ENCODE results near the gene PTPRG. TPM values are rescaled to one million over a fixed set of nuclear protein-coding genes. Genes with fewer than 3 reads are reported as not detected.

The PTPRG gene
- polyA plus RNA-seq, 2 donors, result 1.1 to 1.6 TPM

DNA sequence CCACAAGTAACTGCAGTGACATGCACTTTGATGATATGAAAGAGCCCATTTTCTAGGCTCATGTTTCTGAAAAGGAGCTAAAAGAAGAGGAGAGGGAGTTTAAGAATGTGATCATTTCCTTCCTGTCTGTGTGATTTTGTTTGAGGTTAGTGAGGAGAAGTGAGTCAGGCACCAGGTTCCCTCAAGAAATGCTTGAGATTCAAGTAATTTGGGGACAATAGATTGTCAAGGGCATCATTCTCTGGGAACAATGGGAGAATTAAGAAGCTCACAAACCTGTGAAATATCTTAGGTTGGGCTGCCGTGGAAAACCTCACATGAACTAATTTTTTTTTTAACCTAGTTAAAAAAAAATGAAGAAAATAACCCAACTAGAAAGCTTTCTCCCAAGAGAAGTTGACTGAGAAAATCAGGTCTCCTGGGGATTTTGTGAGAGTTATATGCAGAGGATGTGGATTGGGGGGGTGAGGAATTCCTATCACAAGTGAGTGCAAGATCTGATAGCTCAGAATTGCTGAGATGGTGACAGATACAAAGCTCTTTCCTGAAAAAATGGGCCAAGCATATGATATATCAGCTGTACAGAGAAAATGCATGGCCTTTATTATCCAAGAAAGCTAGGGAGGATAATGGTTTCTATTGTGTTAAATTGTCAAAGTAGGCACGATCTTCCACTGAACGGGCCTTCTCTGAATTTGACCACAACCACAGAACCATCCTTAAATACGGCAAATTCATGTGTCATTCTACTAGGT is 608.7 kb downstream of the PTPRG start:
- H3K27ac ChIP-seq (ENCODE audit: low read depth in 2 of 2, low read length in 1 of 2), result no peak overlapping the region
- H3K27me3 ChIP-seq (ENCODE audit: control insufficient read depth in 1 of 2, insufficient read depth in 2 of 2, low read length in 2 of 2), result no peaks in the 10 kb centered on the region
- no peaks in the 10 kb centered on the region for H3K36me3 ChIP-seq (ENCODE audit: control insufficient read depth in 2 of 2, insufficient read depth in 2 of 2, low read length in 1 of 2)
- WGBS, 2 donors, result 76 to 83% methylated on average over 4 of the region's 4 CpGs
- H3K4me3 ChIP-seq (ENCODE audit: low read depth in 1 of 2, low read length in 2 of 2), result no peak overlapping the region
- no peaks in the 10 kb centered on the region for H3K9me3 ChIP-seq (ENCODE audit: control insufficient read depth in 2 of 2, insufficient read depth in 1 of 2, low read depth in 1 of 2, low read length in 1 of 2)
- no peaks in the 10 kb centered on the region for H3K4me1 ChIP-seq (ENCODE audit: control insufficient read depth in 2 of 2, insufficient read depth in 2 of 2, low read length in 1 of 2)

DNA sequence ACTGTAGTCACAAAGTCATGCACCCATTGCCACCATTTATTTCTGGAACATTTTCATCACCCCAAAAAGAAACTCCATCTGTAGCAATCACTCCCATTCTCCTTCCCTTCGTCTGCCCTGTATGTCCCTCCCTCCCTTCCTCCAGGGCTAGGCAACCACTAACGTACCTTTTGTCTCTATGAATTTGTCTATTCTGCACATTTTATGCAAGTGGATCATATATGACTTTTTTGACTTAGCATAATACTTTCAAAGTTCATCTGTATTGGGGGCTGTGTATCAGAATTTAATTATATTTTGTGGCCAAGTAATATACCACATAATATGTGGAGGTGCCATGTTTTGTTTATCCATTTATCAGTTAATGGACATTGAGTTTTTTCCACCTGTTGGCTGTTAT is 610.4 kb downstream of the PTPRG start:
- WGBS, 2 donors, result 93 to 94% methylated on average over 2 of the region's 2 CpGs
- H3K27ac ChIP-seq (ENCODE audit: low read depth in 2 of 2, low read length in 1 of 2), result no peak overlapping the region
- H3K4me3 ChIP-seq (ENCODE audit: low read depth in 1 of 2, low read length in 2 of 2), result no peak overlapping the region
- no peaks in the 10 kb centered on the region for H3K36me3 ChIP-seq (ENCODE audit: control insufficient read depth in 2 of 2, insufficient read depth in 2 of 2, low read length in 1 of 2)
- H3K9me3 ChIP-seq (ENCODE audit: control insufficient read depth in 2 of 2, insufficient read depth in 1 of 2, low read depth in 1 of 2, low read length in 1 of 2), result no peaks in the 10 kb centered on the region
- no peaks in the 10 kb centered on the region for H3K4me1 ChIP-seq (ENCODE audit: control insufficient read depth in 2 of 2, insufficient read depth in 2 of 2, low read length in 1 of 2)
- no peaks in the 10 kb centered on the region for H3K27me3 ChIP-seq (ENCODE audit: control insufficient read depth in 1 of 2, insufficient read depth in 2 of 2, low read length in 2 of 2)

DNA sequence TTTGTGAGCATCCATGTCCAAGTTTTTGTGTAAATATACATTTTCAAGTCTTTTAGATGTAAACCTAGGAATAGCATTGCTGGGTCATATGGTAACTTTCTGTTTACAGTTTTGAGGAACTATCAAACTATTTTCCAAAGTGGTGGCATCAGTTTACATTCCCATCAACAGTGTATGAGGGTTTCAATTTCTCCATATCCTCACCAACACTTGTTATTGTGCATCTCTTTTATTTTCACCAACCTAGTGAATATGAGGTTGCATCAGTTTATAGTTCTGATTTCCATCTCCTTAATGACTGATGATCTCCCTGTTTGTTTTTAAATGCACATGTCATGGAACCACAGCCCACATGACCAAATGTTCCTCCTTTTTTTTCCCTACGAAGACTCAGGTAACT is 610.8 kb downstream of the PTPRG start:
- 95% methylated on average over 1 of the region's 1 CpG for WGBS, 2 donors
- no peak overlapping the region for H3K4me3 ChIP-seq (ENCODE audit: low read depth in 1 of 2, low read length in 2 of 2)
- no peaks in the 10 kb centered on the region for H3K4me1 ChIP-seq (ENCODE audit: control insufficient read depth in 2 of 2, insufficient read depth in 2 of 2, low read length in 1 of 2)
- H3K9me3 ChIP-seq (ENCODE audit: control insufficient read depth in 2 of 2, insufficient read depth in 1 of 2, low read depth in 1 of 2, low read length in 1 of 2), result no peaks in the 10 kb centered on the region
- no peak overlapping the region for H3K27ac ChIP-seq (ENCODE audit: low read depth in 2 of 2, low read length in 1 of 2)
- no peaks in the 10 kb centered on the region for H3K36me3 ChIP-seq (ENCODE audit: control insufficient read depth in 2 of 2, insufficient read depth in 2 of 2, low read length in 1 of 2)
- no peaks in the 10 kb centered on the region for H3K27me3 ChIP-seq (ENCODE audit: control insufficient read depth in 1 of 2, insufficient read depth in 2 of 2, low read length in 2 of 2)

DNA sequence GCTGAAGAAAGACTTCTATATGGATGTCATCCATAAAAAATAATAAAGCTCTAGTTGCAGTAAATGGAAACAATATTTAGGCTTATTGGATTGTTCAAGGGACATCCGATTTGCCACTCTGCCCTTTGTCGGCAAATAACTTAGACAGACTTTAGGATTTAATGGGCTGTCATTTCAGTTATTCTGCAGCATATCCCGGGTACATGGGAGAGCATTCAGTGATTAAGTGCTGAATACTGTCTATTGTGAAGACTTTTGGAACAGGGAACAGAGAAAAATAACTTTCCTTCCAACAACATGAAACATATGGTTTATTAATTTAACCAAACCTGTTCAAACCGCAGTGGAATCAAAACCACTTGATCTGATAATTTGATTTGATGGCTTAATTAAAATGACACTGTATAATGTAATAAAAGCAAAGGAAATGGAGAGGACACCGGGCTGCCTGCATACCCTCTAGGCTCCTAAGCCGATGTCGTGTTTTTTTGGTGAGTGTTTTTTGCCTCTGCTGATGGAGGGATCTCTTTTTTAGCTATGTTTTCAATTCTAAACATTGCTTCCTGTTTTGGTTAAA is 612.7 kb downstream of the PTPRG start:
- no peaks in the 10 kb centered on the region for H3K9me3 ChIP-seq (ENCODE audit: control insufficient read depth in 2 of 2, insufficient read depth in 1 of 2, low read depth in 1 of 2, low read length in 1 of 2)
- H3K27ac ChIP-seq (ENCODE audit: low read depth in 2 of 2, low read length in 1 of 2), result no peak overlapping the region
- WGBS, 2 donors, result 84 to 88% methylated on average over 7 of the region's 7 CpGs
- no peaks in the 10 kb centered on the region for H3K36me3 ChIP-seq (ENCODE audit: control insufficient read depth in 2 of 2, insufficient read depth in 2 of 2, low read length in 1 of 2)
- H3K27me3 ChIP-seq (ENCODE audit: control insufficient read depth in 1 of 2, insufficient read depth in 2 of 2, low read length in 2 of 2), result no peaks in the 10 kb centered on the region
- no peaks in the 10 kb centered on the region for H3K4me1 ChIP-seq (ENCODE audit: control insufficient read depth in 2 of 2, insufficient read depth in 2 of 2, low read length in 1 of 2)
- H3K4me3 ChIP-seq (ENCODE audit: low read depth in 1 of 2, low read length in 2 of 2), result no peak overlapping the region

DNA sequence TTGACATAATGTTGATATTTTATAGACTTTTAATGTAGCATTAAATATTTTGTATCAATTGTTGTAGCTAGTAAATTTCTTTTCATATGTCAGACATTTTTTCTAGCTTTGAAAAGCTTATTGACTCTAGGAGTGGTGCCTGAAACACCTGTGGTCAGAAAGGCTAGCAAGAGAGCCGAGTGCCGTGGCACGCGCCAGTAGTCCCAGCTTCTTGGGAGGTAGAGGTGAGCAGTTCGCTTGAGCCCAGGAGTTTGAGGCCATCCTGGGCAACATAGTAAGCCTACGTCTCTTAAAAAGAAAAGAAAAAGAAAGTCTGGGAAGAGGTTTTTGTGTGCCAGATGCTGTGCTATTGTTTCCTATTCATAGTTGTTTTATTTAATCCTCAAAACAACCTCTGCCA is 613.8 kb downstream of the PTPRG start:
- H3K4me3 ChIP-seq (ENCODE audit: low read depth in 1 of 2, low read length in 2 of 2), result no peak overlapping the region
- H3K27ac ChIP-seq (ENCODE audit: low read depth in 2 of 2, low read length in 1 of 2), result no peak overlapping the region
- WGBS, 2 donors, result 92% methylated on average over 6 of the region's 6 CpGs
- H3K27me3 ChIP-seq (ENCODE audit: control insufficient read depth in 1 of 2, insufficient read depth in 2 of 2, low read length in 2 of 2), result no peaks in the 10 kb centered on the region
- no peaks in the 10 kb centered on the region for H3K9me3 ChIP-seq (ENCODE audit: control insufficient read depth in 2 of 2, insufficient read depth in 1 of 2, low read depth in 1 of 2, low read length in 1 of 2)
- no peaks in the 10 kb centered on the region for H3K4me1 ChIP-seq (ENCODE audit: control insufficient read depth in 2 of 2, insufficient read depth in 2 of 2, low read length in 1 of 2)
- no peaks in the 10 kb centered on the region for H3K36me3 ChIP-seq (ENCODE audit: control insufficient read depth in 2 of 2, insufficient read depth in 2 of 2, low read length in 1 of 2)

DNA sequence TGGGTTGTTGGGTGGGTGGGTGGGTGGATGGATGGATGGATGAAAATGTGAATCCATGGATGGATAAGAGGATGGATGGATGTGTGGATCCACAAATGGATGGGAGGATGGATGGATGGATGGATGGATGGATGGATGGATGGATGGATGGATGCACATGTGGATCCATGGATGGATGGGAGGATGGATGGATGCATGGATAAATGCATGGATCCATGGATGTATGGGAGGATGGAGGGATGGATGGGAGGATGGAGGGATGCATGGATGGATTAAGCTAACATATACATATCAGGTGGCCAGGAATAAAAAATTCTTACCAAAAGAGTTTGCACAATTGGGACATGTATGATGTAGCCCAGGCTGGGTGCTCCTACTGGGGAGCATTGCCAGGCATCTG is 616.7 kb downstream of the PTPRG start:
- Histone ChIP-seq H3K36me3 (ENCODE audit: control insufficient read depth in 2 of 2, insufficient read depth in 2 of 2, low read length in 1 of 2) (no peaks in the 10 kb centered on the region), H3K4me3 (ENCODE audit: low read depth in 1 of 2, low read length in 2 of 2) (no peak overlapping the region), H3K9me3 (ENCODE audit: control insufficient read depth in 2 of 2, insufficient read depth in 1 of 2, low read depth in 1 of 2, low read length in 1 of 2) (no peaks in the 10 kb centered on the region), H3K27ac (ENCODE audit: low read depth in 2 of 2, low read length in 1 of 2) (no peak overlapping the region), H3K4me1 (ENCODE audit: control insufficient read depth in 2 of 2, insufficient read depth in 2 of 2, low read length in 1 of 2) (no peaks in the 10 kb centered on the region), H3K27me3 (ENCODE audit: control insufficient read depth in 1 of 2, insufficient read depth in 2 of 2, low read length in 2 of 2) (no peaks in the 10 kb centered on the region)

DNA sequence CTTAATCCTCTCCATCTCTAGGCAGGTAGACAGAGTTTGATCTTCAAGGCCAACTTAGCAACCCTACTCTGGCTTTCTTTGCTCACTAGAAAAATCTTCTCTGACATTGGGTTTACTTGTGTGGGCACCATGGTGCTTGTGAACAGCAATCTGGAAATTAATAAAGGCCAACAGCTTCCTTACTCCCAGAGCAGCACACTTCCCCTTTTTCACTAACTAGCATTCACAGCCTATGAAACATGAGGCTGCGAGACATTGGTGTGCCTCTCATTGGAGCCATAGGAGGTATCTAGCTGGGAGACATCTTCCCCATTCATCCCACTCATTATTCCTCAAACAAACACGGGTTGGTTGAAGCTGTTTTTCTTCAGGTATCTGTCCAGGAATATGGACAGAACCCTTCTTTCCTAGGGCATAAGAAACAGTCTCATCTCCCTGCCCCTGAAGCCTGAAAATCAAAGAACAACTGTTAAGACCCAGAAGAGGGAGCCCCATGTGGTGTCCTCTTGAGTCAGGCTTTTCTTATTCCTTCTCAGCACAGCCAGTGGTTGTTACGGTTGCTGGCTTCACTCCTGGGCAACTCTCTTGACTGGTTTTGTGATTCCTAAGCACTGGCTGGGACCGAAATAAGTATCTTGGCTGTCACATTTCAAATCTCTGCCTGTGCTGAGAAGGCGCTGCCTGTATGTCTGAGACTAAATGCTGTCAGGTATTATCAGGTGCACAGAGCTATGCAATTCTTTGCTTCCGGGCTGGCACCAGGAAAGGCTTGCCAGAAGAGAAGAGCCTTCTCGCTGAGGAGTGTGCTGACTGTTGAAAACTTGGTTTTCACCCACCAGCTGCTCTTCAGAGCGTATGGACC is 617.6 kb downstream of the PTPRG start:
- no peaks in the 10 kb centered on the region for H3K4me1 ChIP-seq (ENCODE audit: control insufficient read depth in 2 of 2, insufficient read depth in 2 of 2, low read length in 1 of 2)
- H3K27me3 ChIP-seq (ENCODE audit: control insufficient read depth in 1 of 2, insufficient read depth in 2 of 2, low read length in 2 of 2), result no peaks in the 10 kb centered on the region
- no peak overlapping the region for H3K27ac ChIP-seq (ENCODE audit: low read depth in 2 of 2, low read length in 1 of 2)
- H3K36me3 ChIP-seq (ENCODE audit: control insufficient read depth in 2 of 2, insufficient read depth in 2 of 2, low read length in 1 of 2), result no peaks in the 10 kb centered on the region
- no peak overlapping the region for H3K4me3 ChIP-seq (ENCODE audit: low read depth in 1 of 2, low read length in 2 of 2)
- H3K9me3 ChIP-seq (ENCODE audit: control insufficient read depth in 2 of 2, insufficient read depth in 1 of 2, low read depth in 1 of 2, low read length in 1 of 2), result no peaks in the 10 kb centered on the region
- 90 to 92% methylated on average over 8 of the region's 8 CpGs for WGBS, 2 donors

DNA sequence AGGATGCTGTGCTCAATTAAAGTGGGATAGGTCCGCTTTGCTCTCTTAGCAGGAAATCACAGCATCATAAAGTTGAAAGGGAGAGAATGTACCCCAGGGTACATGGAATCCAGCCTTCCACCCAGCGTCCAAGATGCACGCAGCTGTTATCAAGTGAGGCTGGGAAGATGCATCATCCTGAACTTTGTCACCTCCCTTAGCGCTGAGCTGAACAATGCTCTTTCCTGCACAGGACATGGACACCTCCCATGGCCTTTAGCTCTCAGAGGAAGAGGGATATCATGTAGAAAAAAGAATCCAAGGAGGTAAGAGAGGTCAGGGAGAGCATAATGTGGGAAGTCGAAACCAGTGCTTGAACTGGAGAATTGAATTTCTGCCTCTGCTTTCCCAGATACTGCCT is 619.1 kb downstream of the PTPRG start:
- no peak overlapping the region for H3K4me3 ChIP-seq (ENCODE audit: low read depth in 1 of 2, low read length in 2 of 2)
- no peak overlapping the region for H3K27ac ChIP-seq (ENCODE audit: low read depth in 2 of 2, low read length in 1 of 2)
- no peaks in the 10 kb centered on the region for H3K9me3 ChIP-seq (ENCODE audit: control insufficient read depth in 2 of 2, insufficient read depth in 1 of 2, low read depth in 1 of 2, low read length in 1 of 2)
- 83 to 84% methylated on average over 5 of the region's 5 CpGs for WGBS, 2 donors
- no peaks in the 10 kb centered on the region for H3K27me3 ChIP-seq (ENCODE audit: control insufficient read depth in 1 of 2, insufficient read depth in 2 of 2, low read length in 2 of 2)
- H3K36me3 ChIP-seq (ENCODE audit: control insufficient read depth in 2 of 2, insufficient read depth in 2 of 2, low read length in 1 of 2), result no peaks in the 10 kb centered on the region
- H3K4me1 ChIP-seq (ENCODE audit: control insufficient read depth in 2 of 2, insufficient read depth in 2 of 2, low read length in 1 of 2), result peaks cover 0 to 2% of the 10 kb centered on the region in 2 donors

DNA sequence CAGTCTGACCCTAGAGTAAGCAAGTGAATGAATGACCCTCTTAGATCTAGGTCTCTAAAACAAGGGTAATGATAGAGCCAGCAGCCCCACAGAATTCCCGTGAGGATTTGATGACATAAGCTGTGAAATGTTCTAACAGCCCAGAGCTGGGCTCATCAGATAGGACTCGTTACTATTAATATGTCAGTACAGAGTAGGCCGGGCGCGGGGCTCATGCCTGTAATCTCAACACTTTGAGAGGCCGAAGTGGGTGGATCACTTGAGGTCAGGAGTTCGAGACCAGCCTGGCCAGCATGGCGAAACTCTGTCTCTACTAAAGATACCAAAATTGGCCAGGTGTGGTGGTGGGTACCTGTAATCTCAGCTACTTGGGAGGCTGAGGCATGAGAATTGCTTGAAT is 621.7 kb downstream of the PTPRG start:
- H3K36me3 ChIP-seq (ENCODE audit: control insufficient read depth in 2 of 2, insufficient read depth in 2 of 2, low read length in 1 of 2), result no peaks in the 10 kb centered on the region
- no peaks in the 10 kb centered on the region for H3K27me3 ChIP-seq (ENCODE audit: control insufficient read depth in 1 of 2, insufficient read depth in 2 of 2, low read length in 2 of 2)
- H3K9me3 ChIP-seq (ENCODE audit: control insufficient read depth in 2 of 2, insufficient read depth in 1 of 2, low read depth in 1 of 2, low read length in 1 of 2), result no peaks in the 10 kb centered on the region
- H3K4me1 ChIP-seq (ENCODE audit: control insufficient read depth in 2 of 2, insufficient read depth in 2 of 2, low read length in 1 of 2), result peaks cover 0 to 2% of the 10 kb centered on the region in 2 donors
- WGBS, 2 donors, result 92 to 95% methylated on average over 8 of the region's 8 CpGs
- no peak overlapping the region for H3K27ac ChIP-seq (ENCODE audit: low read depth in 2 of 2, low read length in 1 of 2)
- no peak overlapping the region for H3K4me3 ChIP-seq (ENCODE audit: low read depth in 1 of 2, low read length in 2 of 2)
